H1 (cell line): ENCODE data around the gene EEF1AKMT2. TPM values are rescaled to one million over a fixed set of nuclear protein-coding genes. Genes with fewer than 3 reads are reported as not detected.

ENCODE experiments used
- HDAC6 ChIP-seq: IDR thresholded peaks from one replicate; pipeline ENCODE4 v1.7.1; 2012; ENCODE audit warnings: low read depth, mild to moderate bottlenecking, inconsistent platforms, low read length, moderate library complexity
- RBBP5 ChIP-seq: IDR thresholded peaks from 2 replicates; pipeline ENCODE4 v1.7.1; 2012; ENCODE audit warnings: low read depth, mild to moderate bottlenecking, inconsistent platforms, low read length, moderate library complexity, borderline replicate concordance
- SP2 ChIP-seq: IDR thresholded peaks from 2 replicates; pipeline ENCODE4 v1.6.1; 2012; ENCODE audit warnings: mild to moderate bottlenecking, low read length, inconsistent platforms
- polyA plus RNA-seq, 7 experiments: library from polyadenylated mRNA; depleted of rRNA in 3 of 7; stranded (reverse) in 5 of 7; unstranded in 2 of 7; fragments of >200 nt in 5 of 7; fragments of 200-250 nt in 2 of 7; gene quantifications; 1 replicate in 5 of 7; 2 replicates in 1 of 7; 4 replicates in 1 of 7; pipeline versions ENCODE4 v1.2.1 to v1.2.3, GENCODE V29; 2011 to 2013; ENCODE audit warnings: missing spikeins in 2 of 7, mixed read lengths in 2 of 7
- total RNA-seq: library from RNA; stranded (reverse); fragmentation: NEBNext Ultra II Directional; extraction: Animal tissue kit (Norgen Biotek cat#: 25700); gene quantifications from 2 replicates; pipeline ENCODE4 v1.2.1, GENCODE V29; 2021
- TF ChIP-seq, protein P1 (sequence below), 3 experiments: IDR thresholded peaks; 1 replicate in 2 of 3; 2 replicates in 1 of 3; pipeline versions ENCODE4 v1.5.1 to v1.6.1; 2011; ENCODE audit warnings: low read length in 3 of 3, mild to moderate bottlenecking in 3 of 3, inconsistent platforms in 2 of 3, low read depth in 1 of 3, moderate library complexity in 1 of 3; ENCODE audit not compliant: insufficient read depth in 1 of 3; ENCODE audit errors: control extremely low read depth in 1 of 3
- TF ChIP-seq, protein P2 (sequence below): IDR thresholded peaks from 2 replicates; pipeline ENCODE4 v1.6.1; 2012; ENCODE audit warnings: low read length, inconsistent platforms

EEF1AKMT2 gene
- total and polyA plus RNA-seq, 2 of the 8 experiments (the other 6 are each of a cell fraction or from before 2014, with no cell fraction given), result 9.8 to 26.8 TPM

DNA sequence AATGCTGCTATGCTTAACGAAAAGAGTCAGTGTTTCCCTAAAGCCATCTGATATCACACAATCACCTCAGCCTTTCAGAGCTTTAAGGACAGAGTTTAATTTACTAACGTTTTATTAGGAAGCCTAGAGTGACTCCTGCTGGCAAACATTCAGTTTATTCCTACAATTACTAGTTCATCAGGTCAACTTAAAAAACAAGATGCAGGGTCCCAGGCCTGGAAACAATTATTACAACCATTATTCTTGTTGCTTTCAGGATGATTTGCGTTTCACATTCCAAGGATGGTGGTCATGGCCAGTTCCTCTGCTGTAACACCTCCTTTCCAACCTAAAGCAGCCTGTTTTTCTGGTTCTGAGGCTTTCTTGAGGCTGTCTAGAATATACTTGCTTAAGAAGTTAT, 46.0 kb downstream of the EEF1AKMT2 start (continued):
- TF ChIP-seq, protein P1, sequence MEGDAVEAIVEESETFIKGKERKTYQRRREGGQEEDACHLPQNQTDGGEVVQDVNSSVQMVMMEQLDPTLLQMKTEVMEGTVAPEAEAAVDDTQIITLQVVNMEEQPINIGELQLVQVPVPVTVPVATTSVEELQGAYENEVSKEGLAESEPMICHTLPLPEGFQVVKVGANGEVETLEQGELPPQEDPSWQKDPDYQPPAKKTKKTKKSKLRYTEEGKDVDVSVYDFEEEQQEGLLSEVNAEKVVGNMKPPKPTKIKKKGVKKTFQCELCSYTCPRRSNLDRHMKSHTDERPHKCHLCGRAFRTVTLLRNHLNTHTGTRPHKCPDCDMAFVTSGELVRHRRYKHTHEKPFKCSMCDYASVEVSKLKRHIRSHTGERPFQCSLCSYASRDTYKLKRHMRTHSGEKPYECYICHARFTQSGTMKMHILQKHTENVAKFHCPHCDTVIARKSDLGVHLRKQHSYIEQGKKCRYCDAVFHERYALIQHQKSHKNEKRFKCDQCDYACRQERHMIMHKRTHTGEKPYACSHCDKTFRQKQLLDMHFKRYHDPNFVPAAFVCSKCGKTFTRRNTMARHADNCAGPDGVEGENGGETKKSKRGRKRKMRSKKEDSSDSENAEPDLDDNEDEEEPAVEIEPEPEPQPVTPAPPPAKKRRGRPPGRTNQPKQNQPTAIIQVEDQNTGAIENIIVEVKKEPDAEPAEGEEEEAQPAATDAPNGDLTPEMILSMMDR (IDR thresholded peaks at IDR 0.05; ENCODE audit: control extremely low read depth in 1 of 3, insufficient read depth in 1 of 3, low read depth in 1 of 3, low read length in 3 of 3), result peak in 2 of 3 experiments; percentile 21 to 33; a peak in 2 of 4 replicates
- TF ChIP-seq SP2 (no peak), RBBP5 (no peak), HDAC6 (no peak)
- TF ChIP-seq, protein P2, sequence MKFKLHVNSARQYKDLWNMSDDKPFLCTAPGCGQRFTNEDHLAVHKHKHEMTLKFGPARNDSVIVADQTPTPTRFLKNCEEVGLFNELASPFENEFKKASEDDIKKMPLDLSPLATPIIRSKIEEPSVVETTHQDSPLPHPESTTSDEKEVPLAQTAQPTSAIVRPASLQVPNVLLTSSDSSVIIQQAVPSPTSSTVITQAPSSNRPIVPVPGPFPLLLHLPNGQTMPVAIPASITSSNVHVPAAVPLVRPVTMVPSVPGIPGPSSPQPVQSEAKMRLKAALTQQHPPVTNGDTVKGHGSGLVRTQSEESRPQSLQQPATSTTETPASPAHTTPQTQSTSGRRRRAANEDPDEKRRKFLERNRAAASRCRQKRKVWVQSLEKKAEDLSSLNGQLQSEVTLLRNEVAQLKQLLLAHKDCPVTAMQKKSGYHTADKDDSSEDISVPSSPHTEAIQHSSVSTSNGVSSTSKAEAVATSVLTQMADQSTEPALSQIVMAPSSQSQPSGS, result no peak
